Measurements from ENCODE around the gene RABGAP1L. TPM values are rescaled to one million over a fixed set of nuclear protein-coding genes. Genes with fewer than 3 reads are reported as not detected.

RABGAP1L gene
- total and polyA plus RNA-seq, 10 donors: 30.3 to 125 (median 77.7) TPM

GRCh38 chr1:174425121-174425520, 265.8 kb downstream of the RABGAP1L start:
- no peak overlapping the region for H3K27ac ChIP-seq
- H3K4me1 ChIP-seq: no peaks in the 10 kb centered on the region
- no peak for TF ChIP-seq CTCF (IDR thresholded peaks at IDR 0.05 in 8 of 11, conservative IDR thresholded peaks at IDR 0.05 in 3 of 11)
- TF ChIP-seq POLR2A (IDR thresholded peaks at IDR 0.05): no peak
- no peak for TF ChIP-seq POLR2AphosphoS5 (IDR thresholded peaks at IDR 0.05)
- intact Hi-C loops (cut with DNase I; ENCODE audit: low total_unique reads): no loop called here
- no peaks in the 10 kb centered on the region for H3K36me3 ChIP-seq
- no peaks in the 10 kb centered on the region for H3K9me3 ChIP-seq
- no peak for DNase-seq
- no peaks in the 10 kb centered on the region for H3K27me3 ChIP-seq (replicated peaks in 1 of 7)
- no peak overlapping the region for H3K4me3 ChIP-seq

DNA sequence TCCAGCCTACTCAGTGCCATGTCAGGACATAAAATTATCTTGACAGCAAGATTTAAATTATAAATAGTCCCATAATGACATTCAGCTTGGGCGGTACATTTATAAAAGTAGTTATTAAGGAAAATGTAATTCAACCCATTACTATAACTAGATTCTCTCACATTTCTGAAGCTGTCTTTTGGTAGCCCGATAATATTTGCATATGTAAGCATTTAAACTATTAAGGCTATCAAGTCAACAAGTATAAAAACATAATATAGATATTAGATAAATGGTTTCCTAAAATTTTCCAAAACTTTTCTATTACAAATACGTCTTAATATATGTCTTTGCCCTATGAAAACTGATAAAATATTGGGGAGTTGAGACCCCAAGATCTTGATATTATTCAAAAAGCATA, 266.8 kb downstream of the RABGAP1L start:
- intact Hi-C loops (cut with DNase I; ENCODE audit: low total_unique reads): no loop called here
- Histone ChIP-seq H3K27me3 (replicated peaks in 1 of 7) (no peaks in the 10 kb centered on the region), H3K4me3 (no peak overlapping the region), H3K9me3 (no peaks in the 10 kb centered on the region), H3K27ac (no peak overlapping the region), H3K4me1 (no peaks in the 10 kb centered on the region), H3K36me3 (no peaks in the 10 kb centered on the region)
- TF ChIP-seq POLR2AphosphoS5 (IDR thresholded peaks at IDR 0.05) (no peak), POLR2A (IDR thresholded peaks at IDR 0.05) (no peak), CTCF (IDR thresholded peaks at IDR 0.05 in 8 of 11, conservative IDR thresholded peaks at IDR 0.05 in 3 of 11) (no peak)
- WGBS, 5 donors: 94 to 97% (median 96%) methylated on average over 3 of the region's 3 CpGs
- no peak for DNase-seq

DNA sequence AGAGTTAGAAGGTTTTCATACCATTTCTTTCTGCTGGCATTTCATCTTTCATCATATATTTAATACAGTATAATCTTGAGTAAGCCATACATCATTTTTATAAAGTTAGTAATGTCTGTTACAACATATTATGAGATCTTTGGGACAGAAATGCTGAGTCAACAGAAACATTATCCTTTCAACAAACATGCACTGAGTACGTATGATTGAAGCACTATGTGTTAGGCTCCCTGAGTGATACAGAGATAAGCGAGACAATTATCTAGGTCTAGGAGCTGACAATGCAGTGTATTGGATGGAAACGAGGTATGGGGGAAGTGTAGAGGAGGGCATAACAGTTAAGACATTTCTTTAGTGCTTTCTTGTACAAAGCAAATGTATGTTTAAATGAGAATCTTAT, 268.7 kb downstream of the RABGAP1L start:
- Histone ChIP-seq H3K36me3 (no peaks in the 10 kb centered on the region), H3K4me1 (no peaks in the 10 kb centered on the region), H3K27ac (no peak overlapping the region), H3K27me3 (replicated peaks in 1 of 7) (no peaks in the 10 kb centered on the region), H3K9me3 (no peaks in the 10 kb centered on the region), H3K4me3 (no peak overlapping the region)
- no peak for TF ChIP-seq POLR2A (IDR thresholded peaks at IDR 0.05)
- TF ChIP-seq CTCF (IDR thresholded peaks at IDR 0.05 in 8 of 11, conservative IDR thresholded peaks at IDR 0.05 in 3 of 11): no peak
- TF ChIP-seq POLR2AphosphoS5 (IDR thresholded peaks at IDR 0.05): no peak
- WGBS, 5 donors: 83 to 92% (median 86%) methylated on average over 3 of the region's 3 CpGs
- intact Hi-C loops (cut with DNase I; ENCODE audit: low total_unique reads): no loop called here
- DNase-seq: no peak

GRCh38 chr1:174428739-174429138, 269.4 kb downstream of the RABGAP1L start:
- no peaks in the 10 kb centered on the region for H3K9me3 ChIP-seq
- H3K4me1 ChIP-seq: no peaks in the 10 kb centered on the region
- H3K36me3 ChIP-seq: no peaks in the 10 kb centered on the region
- no peak for DNase-seq
- TF ChIP-seq POLR2A (IDR thresholded peaks at IDR 0.05): no peak
- no peak for TF ChIP-seq POLR2AphosphoS5 (IDR thresholded peaks at IDR 0.05)
- no peak for TF ChIP-seq CTCF (IDR thresholded peaks at IDR 0.05 in 8 of 11, conservative IDR thresholded peaks at IDR 0.05 in 3 of 11)
- no peaks in the 10 kb centered on the region for H3K27me3 ChIP-seq (replicated peaks in 1 of 7)
- intact Hi-C loops (cut with DNase I; ENCODE audit: low total_unique reads): no loop called here
- H3K27ac ChIP-seq: no peak overlapping the region
- no peak overlapping the region for H3K4me3 ChIP-seq

All from spleen (tissue), 11 donors.